ENCODE data around the gene SORBS2.

GRCh38 chr4:185708348-185708747 lies 103.6 kb downstream of the SORBS2 start:
- TF ChIP-seq, protein P1, sequence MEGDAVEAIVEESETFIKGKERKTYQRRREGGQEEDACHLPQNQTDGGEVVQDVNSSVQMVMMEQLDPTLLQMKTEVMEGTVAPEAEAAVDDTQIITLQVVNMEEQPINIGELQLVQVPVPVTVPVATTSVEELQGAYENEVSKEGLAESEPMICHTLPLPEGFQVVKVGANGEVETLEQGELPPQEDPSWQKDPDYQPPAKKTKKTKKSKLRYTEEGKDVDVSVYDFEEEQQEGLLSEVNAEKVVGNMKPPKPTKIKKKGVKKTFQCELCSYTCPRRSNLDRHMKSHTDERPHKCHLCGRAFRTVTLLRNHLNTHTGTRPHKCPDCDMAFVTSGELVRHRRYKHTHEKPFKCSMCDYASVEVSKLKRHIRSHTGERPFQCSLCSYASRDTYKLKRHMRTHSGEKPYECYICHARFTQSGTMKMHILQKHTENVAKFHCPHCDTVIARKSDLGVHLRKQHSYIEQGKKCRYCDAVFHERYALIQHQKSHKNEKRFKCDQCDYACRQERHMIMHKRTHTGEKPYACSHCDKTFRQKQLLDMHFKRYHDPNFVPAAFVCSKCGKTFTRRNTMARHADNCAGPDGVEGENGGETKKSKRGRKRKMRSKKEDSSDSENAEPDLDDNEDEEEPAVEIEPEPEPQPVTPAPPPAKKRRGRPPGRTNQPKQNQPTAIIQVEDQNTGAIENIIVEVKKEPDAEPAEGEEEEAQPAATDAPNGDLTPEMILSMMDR (IDR thresholded peaks at IDR 0.05; ENCODE audit: control extremely low read depth in 1 of 3, insufficient read depth in 1 of 3, low read depth in 1 of 3, low read length in 3 of 3): no peak
- TF ChIP-seq RBBP5 (IDR thresholded peaks at IDR 0.05; ENCODE audit: borderline replicate concordance, low read depth, low read length) (no peak), POLR2AphosphoS5 (IDR thresholded peaks at IDR 0.05; ENCODE audit: low read depth, low read length) (no peak), GABPA (IDR thresholded peaks at IDR 0.05; ENCODE audit: borderline replicate concordance, insufficient read depth, low read length) (no peak), PHF8 (conservative IDR thresholded peaks at IDR 0.05; ENCODE audit: low read depth, low read length) (no peak), KDM1A (IDR thresholded peaks at IDR 0.05; ENCODE audit: borderline replicate concordance, low read length) (no peak), EZH2 (IDR thresholded peaks at IDR 0.05; ENCODE audit: low read depth, low read length, severe bottlenecking) (no peak), CEBPB (IDR thresholded peaks at IDR 0.05; ENCODE audit: low read depth, low read length) (no peak), CREB1 (IDR thresholded peaks at IDR 0.05) (no peak), USF2 (IDR thresholded peaks at IDR 0.05; ENCODE audit: low read length) (no peak), POLR2A (IDR thresholded peaks at IDR 0.05; ENCODE audit: control extremely low read depth in 1 of 2, low read depth in 2 of 2, low read length in 2 of 2) (no peak), JUN (IDR thresholded peaks at IDR 0.05; ENCODE audit: low read depth, low read length) (no peak), EP300 (IDR thresholded peaks at IDR 0.05; ENCODE audit: borderline replicate concordance in 1 of 2, low read depth in 2 of 2, low read length in 2 of 2) (no peak)
- TF ChIP-seq, protein P2, sequence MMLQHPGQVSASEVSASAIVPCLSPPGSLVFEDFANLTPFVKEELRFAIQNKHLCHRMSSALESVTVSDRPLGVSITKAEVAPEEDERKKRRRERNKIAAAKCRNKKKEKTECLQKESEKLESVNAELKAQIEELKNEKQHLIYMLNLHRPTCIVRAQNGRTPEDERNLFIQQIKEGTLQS (IDR thresholded peaks at IDR 0.05; ENCODE audit: insufficient read depth, low read depth, low read length): no peak
